Parathyroid adenoma (tissue), 2 donors: ENCODE results near the gene MYORG.

Source experiments
- H2AFZ ChIP-seq: fragments of 300-600 bp; sonication (generic); one replicate; pipeline ENCODE4 v1.7.0; 2017; ENCODE audit warnings: antibody characterized with exemption, mild to moderate bottlenecking
- H3K27ac ChIP-seq: fragments of 300-600 bp; sonication (generic); one replicate; pipeline ENCODE4 v1.7.0; 2017
- H3K27me3 ChIP-seq: fragments of 300-600 bp; sonication (generic); one replicate; pipeline ENCODE4 v1.7.0; 2017; ENCODE audit warnings: low read length; ENCODE audit not compliant: control insufficient read depth, insufficient read depth
- H3K36me3 ChIP-seq: fragments of 300-600 bp; sonication (generic); one replicate; pipeline ENCODE4 v1.7.0; 2017; ENCODE audit warnings: low read length; ENCODE audit not compliant: control insufficient read depth, insufficient read depth
- H3K4me1 ChIP-seq: fragments of 300-600 bp; sonication (generic); one replicate; pipeline ENCODE4 v1.7.0; 2017; ENCODE audit warnings: control low read depth
- H3K4me2 ChIP-seq: fragments of 300-600 bp; sonication (generic); one replicate; pipeline ENCODE4 v1.7.0; 2017; ENCODE audit warnings: low read length
- H3K4me3 ChIP-seq: fragments of 300-600 bp; sonication (generic); one replicate; pipeline ENCODE4 v1.7.0; 2017; ENCODE audit warnings: low read depth, low read length
- H3K79me2 ChIP-seq: fragments of 300-600 bp; sonication (generic); one replicate; pipeline ENCODE4 v1.7.0; 2017; ENCODE audit warnings: control low read depth
- H3K9ac ChIP-seq: fragments of 300-600 bp; sonication (generic); one replicate; pipeline ENCODE4 v1.7.0; 2017; ENCODE audit warnings: mild to moderate bottlenecking
- H3K9me3 ChIP-seq: fragments of 300-600 bp; sonication (generic); one replicate; pipeline ENCODE4 v1.7.0; 2017; ENCODE audit warnings: low read length; ENCODE audit not compliant: control insufficient read depth
- TF ChIP-seq, protein P1 (sequence below): fragments of 300-600 bp; sonication (generic); IDR thresholded peaks from one replicate; pipeline ENCODE4 v1.7.0; 2017; ENCODE audit warnings: antibody characterized with exemption, mild to moderate bottlenecking
- donor health status: primary hyperparathyroidism.

Gene MYORG

GRCh38 chr9:34321451-34321850 is 55.2 kb downstream of the MYORG start:
- Histone ChIP-seq H3K4me2 (no peak overlapping the region), H3K27me3 (no peaks in the 10 kb centered on the region), H3K27ac (no peak overlapping the region), H3K4me3 (no peak overlapping the region), H3K9me3 (no peaks in the 10 kb centered on the region), H3K36me3 (no peaks in the 10 kb centered on the region), H3K4me1 (peaks cover 5% of the 10 kb centered on the region), H3K9ac (no peak overlapping the region), H2AFZ (no peak overlapping the region), H3K79me2 (peaks cover 2% of the 10 kb centered on the region)
- TF ChIP-seq, protein P1, sequence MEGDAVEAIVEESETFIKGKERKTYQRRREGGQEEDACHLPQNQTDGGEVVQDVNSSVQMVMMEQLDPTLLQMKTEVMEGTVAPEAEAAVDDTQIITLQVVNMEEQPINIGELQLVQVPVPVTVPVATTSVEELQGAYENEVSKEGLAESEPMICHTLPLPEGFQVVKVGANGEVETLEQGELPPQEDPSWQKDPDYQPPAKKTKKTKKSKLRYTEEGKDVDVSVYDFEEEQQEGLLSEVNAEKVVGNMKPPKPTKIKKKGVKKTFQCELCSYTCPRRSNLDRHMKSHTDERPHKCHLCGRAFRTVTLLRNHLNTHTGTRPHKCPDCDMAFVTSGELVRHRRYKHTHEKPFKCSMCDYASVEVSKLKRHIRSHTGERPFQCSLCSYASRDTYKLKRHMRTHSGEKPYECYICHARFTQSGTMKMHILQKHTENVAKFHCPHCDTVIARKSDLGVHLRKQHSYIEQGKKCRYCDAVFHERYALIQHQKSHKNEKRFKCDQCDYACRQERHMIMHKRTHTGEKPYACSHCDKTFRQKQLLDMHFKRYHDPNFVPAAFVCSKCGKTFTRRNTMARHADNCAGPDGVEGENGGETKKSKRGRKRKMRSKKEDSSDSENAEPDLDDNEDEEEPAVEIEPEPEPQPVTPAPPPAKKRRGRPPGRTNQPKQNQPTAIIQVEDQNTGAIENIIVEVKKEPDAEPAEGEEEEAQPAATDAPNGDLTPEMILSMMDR, result no peak

- Histone ChIP-seq H3K9ac (no peak overlapping the region), H3K27me3 (no peaks in the 10 kb centered on the region), H3K79me2 (peaks cover 2% of the 10 kb centered on the region), H3K27ac (no peak overlapping the region), H3K4me3 (no peak overlapping the region), H3K9me3 (no peaks in the 10 kb centered on the region), H3K4me2 (no peak overlapping the region), H3K4me1 (no peaks in the 10 kb centered on the region), H3K36me3 (no peaks in the 10 kb centered on the region), H2AFZ (no peak overlapping the region)
- TF ChIP-seq, protein P1, result no peak
Measured at GRCh38 chr9:34318163-34318790, 58.4 kb downstream of the MYORG start.

GRCh38 chr9:34317436-34317835 is 59.3 kb downstream of the MYORG start:
- Histone ChIP-seq H3K9ac (no peak overlapping the region), H2AFZ (no peak overlapping the region), H3K4me2 (no peak overlapping the region), H3K4me3 (no peak overlapping the region), H3K27ac (no peak overlapping the region), H3K4me1 (no peaks in the 10 kb centered on the region), H3K9me3 (no peaks in the 10 kb centered on the region), H3K36me3 (no peaks in the 10 kb centered on the region), H3K27me3 (no peaks in the 10 kb centered on the region), H3K79me2 (peaks cover 2% of the 10 kb centered on the region)
- TF ChIP-seq, protein P1, result no peak
